NCI-H187 treated with DMSO at 0.1 percent for 48 hours (cell line): ENCODE data around the gene SIPA1L3.

Experiments
- DNase-seq: peaks from one replicate; lab custom pipeline; 2025; lab: John Stamatoyannopoulos, UW

Gene SIPA1L3

DNA sequence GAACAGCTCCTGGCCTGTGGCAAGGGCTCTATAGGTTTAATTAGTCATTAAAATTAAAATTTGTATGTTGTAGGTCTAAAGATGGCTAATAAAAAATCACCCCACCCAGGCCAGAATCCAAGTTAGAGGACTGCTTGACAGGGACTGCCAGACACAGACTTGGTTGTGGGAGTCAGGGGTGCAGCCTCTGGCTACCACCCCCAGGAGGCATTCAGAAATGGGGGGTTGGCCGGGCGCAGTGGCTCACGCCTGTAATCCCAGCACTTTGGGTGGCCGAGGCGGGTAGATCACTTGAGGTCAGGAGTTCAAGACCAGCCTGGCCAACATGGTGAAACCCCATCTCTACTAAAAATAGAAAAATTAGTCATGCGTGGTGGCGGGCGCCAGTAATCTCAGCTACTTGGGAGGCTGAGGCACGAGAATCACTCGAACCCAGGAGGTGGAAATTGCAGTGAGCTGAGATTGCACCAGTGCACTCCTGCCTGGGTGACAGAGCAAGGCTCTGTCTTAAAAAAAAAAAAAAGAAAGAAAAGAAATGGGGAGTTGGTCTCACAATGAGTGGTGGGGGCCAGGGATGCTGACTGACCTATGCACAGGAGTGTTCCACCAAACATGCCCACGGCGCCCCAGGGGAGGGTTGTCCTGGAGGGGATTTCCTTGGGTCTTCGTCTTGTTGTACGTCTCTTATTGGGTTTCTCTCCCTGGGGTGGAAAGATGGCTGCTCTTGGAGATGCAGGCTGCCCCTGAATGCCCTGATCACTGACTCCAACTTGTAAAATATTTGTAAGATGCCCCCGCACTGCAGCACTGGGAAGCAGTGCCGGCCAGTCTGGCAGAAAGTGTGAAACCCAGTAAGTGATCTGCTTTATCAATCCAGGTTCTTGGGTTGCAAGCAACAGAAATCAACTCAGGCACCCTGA, 68.8 kb downstream of the SIPA1L3 start:
- DNase-seq: no peak

DNA sequence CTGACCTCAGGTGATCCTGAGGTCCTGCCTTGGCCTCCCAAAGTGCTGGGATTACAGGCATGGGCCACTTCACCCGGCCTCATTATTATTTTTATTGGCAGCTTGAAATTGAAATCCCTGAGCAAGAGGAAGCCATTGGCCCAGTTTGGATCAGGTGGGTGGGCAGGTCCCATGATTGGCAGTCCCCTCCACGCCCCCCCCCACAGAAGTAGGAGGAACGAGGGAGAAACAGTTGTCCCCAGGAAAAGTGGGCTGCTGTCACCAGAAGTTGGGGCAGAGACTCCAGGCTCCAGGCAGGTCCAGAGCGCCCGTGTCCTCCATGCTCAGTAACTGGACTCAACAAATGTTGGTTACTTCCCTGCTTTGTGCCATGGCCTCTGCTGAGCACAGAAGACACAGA, 70.4 kb downstream of the SIPA1L3 start:
- DNase-seq: no peak

DNA sequence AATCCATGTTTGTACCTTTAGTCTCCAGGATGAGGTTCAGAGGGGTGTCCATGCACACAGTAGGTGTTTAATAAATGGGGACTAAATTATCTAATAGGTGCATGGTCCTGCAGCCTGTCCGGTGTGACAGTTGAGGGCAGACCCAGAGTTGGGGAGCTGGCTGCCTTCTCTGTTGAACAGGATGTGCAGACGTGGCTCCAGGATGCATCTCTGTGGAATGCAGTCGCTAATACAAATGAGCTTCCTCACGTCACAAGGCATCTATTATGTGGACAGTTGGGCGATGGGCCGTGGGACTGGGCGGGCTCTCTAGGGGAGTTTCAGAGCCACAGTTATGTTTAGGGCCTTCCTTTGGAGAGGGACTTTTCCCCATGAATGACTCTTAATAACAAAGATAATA, 71.0 kb downstream of the SIPA1L3 start:
- no peak for DNase-seq

- no peak for DNase-seq
These were observed 72.6 kb downstream of the SIPA1L3 start for GRCh38 chr19:37979547-37980082.

DNA sequence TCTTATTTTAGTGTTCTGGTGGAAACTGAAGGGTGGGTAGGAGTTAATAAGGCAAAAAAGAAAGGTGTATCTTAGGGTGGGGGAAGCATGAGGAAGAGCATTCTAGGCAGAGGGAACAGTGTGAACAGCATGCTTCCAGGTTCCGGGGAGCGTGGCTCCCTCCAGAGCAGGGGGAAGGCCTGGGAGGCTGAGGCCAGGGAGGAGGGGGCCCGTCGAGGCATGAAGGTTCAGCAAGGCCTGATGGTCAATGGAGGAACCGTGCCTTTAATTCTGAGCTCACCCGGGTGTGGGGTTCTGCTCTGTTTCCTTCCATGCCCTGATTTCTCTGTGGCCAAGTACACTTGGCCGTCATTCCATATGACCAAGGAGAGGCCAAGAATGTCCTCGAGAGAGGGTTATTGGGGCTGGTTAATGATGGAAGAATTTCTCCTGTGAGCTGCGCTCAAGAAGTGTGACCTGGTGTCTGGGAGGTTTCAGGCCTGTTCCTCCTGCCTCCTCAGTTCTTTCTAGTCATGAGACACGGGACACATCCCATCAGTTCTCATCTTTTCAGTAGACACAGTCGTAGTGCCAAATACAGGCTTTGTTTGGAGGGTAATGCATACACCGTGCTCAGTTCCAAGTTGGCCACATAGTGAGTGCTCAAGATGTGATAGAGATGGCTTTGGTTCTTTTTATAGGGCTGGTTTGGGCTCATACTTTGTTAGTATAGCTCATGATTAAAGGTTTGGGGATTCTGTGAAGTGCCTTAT, 73.6 kb downstream of the SIPA1L3 start:
- DNase-seq: no peak

GRCh38 chr19:37981785-37982475, 74.9 kb downstream of the SIPA1L3 start:
- no peak for DNase-seq

DNA sequence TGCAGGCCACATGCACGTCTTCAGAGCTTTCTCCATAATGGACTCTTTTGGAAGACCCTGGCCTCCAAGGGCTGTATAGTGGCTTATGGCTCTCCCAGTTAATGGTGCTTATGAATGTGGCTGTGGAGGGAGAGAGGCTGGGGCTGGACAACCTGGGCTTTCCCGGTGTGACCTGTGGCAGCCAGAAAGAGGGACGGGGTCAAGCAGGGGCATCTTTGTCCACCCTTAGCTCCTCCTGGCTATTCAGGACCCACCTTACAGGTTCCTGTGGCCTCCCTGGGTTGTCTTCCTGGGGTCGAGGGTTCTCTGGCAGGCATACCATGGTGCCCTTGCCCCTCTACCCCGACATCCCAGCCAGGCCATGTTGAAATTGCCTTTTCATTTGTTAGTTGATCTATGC, 75.6 kb downstream of the SIPA1L3 start:
- DNase-seq: no peak

DNA sequence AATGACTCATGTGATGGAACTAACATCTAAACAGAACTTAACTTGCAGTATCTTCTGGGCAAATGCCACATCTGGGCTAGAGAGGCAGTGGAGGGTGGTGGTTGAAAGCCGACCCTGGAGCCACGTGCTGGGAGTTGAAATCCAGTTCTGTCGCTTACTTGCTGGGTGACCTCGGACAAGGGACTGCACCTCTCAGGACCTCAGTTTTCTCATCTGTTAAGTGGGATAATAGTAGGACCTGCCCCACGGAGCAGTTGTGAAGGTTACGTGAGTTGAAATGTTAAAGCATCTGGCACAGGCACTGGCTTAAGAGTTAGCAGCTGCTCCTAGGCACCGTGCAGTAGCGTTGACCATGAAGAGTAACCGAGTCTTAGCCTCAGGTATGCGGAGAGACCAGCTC, 76.1 kb downstream of the SIPA1L3 start:
- no peak for DNase-seq

DNA sequence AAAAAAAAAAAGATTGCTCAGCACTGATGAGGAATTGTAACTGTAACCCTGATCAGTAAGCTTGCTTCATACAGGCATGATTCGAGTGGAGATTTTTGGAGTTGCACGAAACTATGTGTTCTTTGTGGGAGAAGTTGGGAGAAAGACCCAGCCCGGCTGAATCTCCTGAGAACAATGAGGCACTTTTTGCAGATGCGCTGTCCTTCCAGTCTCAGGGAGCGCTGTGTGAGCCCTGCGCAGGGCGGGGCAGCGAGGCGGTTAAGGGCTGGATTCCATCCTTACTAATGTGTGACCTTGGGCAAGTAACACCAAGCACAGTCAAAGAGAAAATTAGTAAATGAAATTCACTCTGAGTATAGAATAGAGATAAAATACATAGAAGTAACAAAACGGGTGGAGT, 76.9 kb downstream of the SIPA1L3 start:
- DNase-seq: no peak

DNA sequence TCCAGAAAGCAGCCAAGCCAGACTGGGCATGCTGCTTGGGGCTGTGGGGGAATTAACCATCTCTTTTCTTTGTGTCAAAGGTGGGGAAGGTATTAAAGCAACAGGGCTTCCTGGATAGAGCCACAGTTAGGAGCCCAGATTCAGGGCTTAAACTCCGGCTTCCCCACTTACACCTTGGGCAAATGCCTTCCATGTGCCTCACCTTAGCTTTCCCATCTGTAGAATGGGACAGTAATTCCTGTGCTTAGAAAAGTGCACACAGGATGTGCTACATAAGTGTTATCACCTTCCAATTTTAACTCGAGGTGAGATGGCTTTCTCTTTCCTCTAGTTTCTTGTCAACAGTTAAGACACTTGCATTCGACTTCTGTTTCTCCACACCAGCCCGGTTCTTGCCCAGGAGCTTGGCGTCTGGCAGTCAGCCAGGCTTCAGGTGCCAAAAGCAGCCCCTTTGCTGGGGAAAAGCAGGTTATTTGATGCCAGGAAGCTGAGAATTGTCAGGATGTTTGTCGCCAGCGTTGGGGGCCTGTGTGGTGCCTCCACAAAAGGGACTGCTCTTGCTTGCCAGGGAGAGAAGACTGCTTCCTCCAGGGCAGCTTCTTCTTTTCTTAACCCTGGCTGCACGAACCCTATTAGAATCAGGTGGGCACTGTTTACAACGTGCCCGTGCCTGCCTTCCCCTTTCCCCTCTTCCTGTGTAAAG, 79.2 kb downstream of the SIPA1L3 start:
- no peak for DNase-seq

DNA sequence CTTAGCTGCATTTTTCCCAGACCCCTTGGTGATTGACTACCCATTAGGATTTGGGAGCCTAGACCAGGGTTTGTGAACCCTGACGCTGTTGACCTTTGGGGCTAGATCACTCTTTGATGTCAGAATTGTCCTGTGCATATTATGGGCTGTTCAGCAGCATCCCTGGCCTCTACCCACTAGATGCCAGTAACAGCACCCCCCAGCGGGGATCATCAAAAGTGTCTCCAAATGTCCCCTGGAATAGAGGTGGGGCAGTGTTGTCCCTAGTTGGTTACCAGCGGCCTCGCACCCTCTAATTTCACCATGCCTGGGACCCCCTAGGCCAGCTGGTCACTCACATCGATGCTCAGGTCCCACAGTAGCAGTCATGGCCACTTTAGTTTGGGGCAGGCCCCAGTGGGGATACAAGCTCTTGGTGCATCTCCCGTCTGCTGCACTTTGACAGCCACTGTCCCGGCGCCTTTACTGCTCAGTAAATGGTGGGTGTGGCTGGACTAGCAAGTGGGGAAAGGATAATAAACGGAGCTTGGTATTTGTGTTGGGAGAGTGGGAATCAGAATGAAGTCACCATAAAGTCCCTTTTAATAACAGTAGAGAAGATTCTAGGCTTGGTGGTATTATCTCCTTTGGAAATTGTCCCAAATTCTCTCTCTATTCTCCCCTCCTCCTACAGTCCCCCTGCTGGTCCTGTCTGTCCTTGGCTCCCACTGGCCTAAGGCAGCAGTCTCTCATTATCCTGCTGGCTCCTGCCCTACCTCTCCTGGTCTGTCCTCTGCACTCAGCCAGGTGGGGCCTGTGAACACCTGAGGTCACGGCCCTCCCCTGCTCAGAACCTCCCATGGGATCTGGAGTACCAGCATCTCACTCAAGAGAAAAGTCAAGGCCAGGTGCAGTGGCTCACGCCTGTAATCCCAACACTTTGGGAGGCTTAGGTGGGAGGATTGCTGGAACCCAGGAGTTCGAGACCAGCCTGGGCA, 80.6 kb downstream of the SIPA1L3 start:
- DNase-seq: no peak

- no peak for DNase-seq
These were observed 82.0 kb downstream of the SIPA1L3 start for GRCh38 chr19:37988758-37989635.

GRCh38 chr19:37989855-37990254, 82.8 kb downstream of the SIPA1L3 start:
- DNase-seq: no peak

DNA sequence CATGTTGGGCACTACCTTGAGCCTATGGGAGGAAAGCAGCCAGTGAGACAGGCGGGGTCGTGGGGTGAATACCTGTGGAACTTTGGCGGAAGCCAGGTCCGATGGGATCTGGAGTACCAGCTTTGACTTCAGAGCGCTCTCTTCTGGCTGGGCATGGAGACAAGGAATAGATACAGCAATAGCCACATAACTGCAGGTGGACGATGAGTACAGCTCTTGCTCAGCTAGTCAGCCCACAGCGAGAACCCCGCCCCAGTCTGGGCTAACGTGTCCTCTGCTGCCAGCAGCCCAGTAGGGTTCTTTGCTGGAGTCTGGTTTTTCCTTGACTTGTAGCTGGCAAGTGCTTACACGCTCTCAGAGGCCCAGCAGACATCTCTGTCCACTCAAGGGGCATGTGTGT, 83.4 kb downstream of the SIPA1L3 start:
- no peak for DNase-seq

DNA sequence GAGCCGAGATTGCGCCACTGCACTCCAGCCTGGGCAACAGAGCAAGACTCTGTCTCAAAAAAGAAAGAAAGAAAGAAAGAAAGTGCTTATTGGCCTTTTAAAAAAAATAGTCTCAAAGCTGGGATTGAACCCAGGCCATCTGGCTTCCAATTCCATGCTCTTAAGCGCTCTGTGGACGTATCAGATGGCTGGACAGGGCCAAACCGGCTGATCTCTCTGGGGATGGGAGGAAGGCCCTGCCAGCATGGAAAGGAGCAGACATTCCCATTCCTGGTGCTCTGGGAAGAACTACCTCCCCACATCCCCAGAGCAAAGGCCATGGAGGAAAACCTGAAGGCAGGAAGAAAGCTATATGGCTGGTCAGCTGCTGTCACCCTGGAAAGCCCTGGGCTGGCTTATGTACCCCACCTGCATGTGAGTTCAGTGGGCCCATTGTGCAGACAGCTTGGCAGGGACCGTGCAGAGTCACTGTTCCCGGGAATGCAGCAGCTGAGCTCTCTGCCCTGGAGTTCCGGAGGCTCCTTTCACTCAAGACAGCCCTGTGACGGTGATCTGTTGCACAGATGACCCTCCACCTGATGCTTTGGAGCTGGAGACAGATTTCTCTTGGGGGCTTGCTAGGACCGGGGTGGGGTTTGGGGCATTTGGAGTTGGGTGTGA, 84.3 kb downstream of the SIPA1L3 start:
- DNase-seq: no peak

DNA sequence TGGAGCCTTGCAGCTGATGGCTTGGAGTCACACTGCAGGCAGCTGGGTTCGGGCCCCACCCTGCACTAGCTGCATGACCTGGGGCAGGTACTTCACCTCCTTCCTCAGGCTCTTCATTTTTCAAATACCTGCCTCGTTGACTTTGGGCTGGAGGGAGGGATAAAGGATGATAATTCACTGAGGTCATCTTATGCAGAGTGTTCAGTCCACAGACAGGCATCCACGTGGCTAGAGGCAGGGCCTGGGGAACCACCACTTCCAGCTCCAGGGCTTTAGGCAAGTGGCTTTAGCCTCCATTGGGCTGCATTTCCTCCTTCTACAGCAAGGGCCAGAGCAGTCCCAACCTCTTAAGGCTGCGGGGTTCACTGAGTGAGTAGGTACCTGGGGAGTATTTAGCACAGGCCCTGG, 84.8 kb downstream of the SIPA1L3 start:
- DNase-seq: no peak

DNA sequence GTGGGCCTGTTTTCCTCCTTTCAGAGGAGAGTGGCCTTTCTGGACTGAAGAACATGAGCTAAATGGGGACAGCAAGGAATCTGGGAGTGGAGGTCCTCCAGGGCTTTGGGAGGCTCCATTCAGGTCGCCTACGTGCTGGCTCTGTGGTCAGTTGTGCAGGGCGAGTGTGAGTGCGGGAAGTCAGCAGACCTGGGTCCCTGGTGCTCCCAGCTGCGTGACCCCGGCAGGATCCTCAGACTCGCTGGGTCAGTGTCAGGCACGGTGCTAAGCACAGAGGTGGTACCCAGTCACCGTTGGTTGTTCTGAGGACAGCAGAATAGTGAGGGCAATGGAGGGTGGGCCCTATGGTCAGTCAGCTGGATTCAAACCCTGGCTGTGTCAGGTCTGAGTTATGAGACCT, 85.8 kb downstream of the SIPA1L3 start:
- no peak for DNase-seq

DNA sequence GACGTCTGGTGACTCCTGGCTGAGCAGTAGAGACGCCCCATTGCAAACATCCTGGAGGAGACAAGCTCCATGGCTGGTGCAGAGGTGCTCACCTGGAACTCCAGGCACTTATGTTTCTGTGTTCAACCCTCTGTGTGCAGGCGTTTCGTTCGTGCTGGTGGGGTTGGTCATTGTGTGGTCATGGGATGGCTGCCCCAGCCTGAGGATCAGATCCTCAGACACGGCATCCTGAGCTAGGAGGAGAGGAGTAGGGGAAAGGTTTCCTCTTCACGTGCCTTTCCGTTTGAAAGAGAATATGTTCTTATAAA, 87.8 kb downstream of the SIPA1L3 start:
- DNase-seq: no peak

DNA sequence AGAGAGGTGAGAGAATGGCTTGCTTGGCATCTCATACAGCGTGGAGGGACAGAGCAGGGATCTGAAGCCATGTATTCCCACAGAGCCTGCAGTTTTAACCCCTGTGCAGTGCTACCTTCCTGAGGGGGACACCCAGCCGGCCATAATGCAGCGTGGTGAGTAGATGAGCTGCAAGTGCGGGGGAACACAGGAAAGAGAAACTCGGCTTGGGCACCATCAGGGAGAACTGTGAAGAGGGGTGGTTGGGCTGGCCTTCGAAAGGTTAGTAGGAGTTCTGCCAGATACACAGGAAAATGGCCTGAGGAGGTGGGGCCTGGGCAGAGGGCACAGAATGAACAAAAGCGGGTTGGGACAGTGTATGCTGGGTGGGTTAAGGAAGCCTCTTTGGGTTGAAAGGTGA, 88.3 kb downstream of the SIPA1L3 start:
- no peak for DNase-seq
